RWPE1 (cell line): Measurements from ENCODE around the gene PSMG4.

ENCODE experiments used
- CTCF ChIA-PET: fragments of 350-600 bp; sonication (Branson Sonifier 250); formaldehyde crosslinking; extraction: SDS; loops from one replicate; lab custom pipeline; 2021; lab: Yijun Ruan, JAX
- POLR2A ChIA-PET: fragments of 400-600 bp; formaldehyde crosslinking; extraction: SDS; loops from one replicate; lab custom pipeline; 2020; ENCODE audit warnings: antibody characterized with exemption; ENCODE audit not compliant: low non-redundant PET; lab: Yijun Ruan, JAX
- DNase-seq: peaks from one replicate; pipeline ENCODE4 v3.0.0; 2012; ENCODE audit warnings: low spot score
- H3K27ac ChIP-seq: fragments of 450-650 bp; 2 replicates; pipeline ENCODE4 v1.5.1; 2017
- CTCF ChIP-seq: fragments of 450-650 bp; conservative IDR thresholded peaks from 2 replicates; pipeline ENCODE4 v1.5.1; 2017; ENCODE audit warnings: low read depth, mild to moderate bottlenecking

The PSMG4 gene

DNA sequence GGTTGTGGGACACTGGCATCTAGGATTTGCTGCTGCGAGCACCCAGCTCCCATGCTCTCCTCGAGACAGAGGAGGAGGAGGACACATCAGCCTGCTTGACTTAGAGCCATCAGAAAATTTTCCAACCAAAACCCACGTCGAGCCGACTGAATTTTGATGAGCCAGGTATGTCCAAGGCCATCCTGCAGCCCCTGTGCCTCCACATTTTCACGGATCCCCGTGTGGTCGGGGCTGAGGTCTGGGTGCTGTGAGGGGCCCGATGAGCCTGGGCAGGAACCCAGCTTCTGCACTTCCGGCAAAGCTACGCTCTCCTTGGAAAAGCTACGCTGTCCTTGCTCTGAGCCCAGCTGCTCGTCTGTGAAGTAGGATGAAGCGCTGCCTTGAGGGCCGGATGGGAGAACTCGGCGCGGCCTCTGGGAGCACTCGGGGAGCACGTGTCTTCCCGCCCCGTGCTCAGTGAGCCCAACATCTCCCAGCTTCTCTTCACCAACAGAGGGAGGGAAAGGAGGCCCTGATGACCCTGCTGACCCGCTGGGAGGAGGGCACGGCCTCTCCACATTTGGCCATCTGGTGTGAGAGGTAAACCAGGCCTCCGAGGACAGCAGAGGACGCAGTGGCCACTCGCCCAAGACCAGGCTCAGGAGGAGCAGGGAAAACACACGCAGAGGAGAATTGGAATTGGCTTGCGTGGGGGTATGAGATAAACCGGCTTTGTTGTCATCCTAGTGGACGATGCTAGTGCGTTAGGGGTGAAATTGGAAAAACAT is 33.9 kb downstream of the PSMG4 start:
- POLR2A ChIA-PET: no interaction called here
- no peak for TF ChIP-seq CTCF
- CTCF ChIA-PET: interaction anchor here (0.6 kb wide), 1 partner anchor 602 kb away, joined by 3 read pairs; no protein-coding TSS in a partner anchor

GRCh38 chr6:3293271-3294155 is 34.8 kb downstream of the PSMG4 start:
- ChIA-PET POLR2A (no interaction called here), CTCF (no interaction called here)
- DNase-seq: no peak
- no peak for TF ChIP-seq CTCF
- H3K27ac ChIP-seq: no peak overlapping the region

More for the DNA sequence above, 33.9 kb downstream of the PSMG4 start:
- DNase-seq: no peak
- H3K27ac ChIP-seq: peak overlapping the region; percentile 12; the same call in 1 of the 2 replicates

DNA sequence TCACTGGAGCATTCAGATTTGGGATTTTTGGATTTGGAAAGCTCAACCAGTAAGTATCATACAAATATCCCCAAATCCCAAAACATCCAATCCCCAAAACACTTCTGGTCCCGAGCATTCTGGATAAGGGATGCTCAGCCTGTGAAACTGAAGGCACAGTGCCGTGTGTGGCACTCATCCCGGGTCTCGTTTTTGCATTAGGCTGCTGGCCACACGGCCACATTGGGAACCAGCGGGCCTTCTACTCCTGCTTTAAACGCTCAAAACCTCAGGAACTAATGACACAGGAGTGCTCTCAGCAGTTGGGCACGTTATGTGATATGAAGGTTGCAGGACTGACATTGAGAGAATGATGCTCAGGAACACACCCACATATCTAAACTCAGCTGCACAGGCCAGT is 35.6 kb downstream of the PSMG4 start:
- POLR2A ChIA-PET: no interaction called here
- no peak for DNase-seq
- H3K27ac ChIP-seq: no peak overlapping the region
- CTCF ChIA-PET: interaction anchor here (0.5 kb wide), 1 partner anchor 77 kb away, joined by 3 read pairs; no protein-coding TSS in a partner anchor
- no peak for TF ChIP-seq CTCF

GRCh38 chr6:3294921-3295871 is 36.4 kb downstream of the PSMG4 start:
- no peak overlapping the region for H3K27ac ChIP-seq
- POLR2A ChIA-PET: no interaction called here
- TF ChIP-seq CTCF: no peak
- CTCF ChIA-PET: interaction anchor here (0.5 kb wide), 1 partner anchor 77 kb away, joined by 3 read pairs; no protein-coding TSS in a partner anchor
- DNase-seq: no peak

DNA sequence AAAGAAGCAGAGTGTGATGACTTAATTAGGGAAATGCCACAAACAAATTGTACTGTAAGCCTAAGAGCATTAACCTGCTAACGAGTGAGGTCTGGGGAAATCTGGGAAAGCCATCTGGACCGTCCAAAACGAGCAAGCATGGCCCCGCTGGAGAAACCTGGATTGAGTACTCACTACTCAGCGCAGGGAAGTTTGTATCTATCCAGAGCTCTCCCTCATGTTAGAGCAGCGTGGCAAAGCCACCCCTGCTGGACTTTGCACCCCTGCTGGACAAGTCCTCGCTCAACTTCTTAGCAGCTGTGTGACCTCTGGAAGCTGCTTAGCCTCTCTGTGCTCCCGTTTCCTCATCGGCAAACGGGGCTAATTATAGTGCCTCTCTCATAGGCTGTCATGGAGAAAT is 37.3 kb downstream of the PSMG4 start:
- TF ChIP-seq CTCF: no peak
- no peak for DNase-seq
- ChIA-PET CTCF (interaction anchor here (0.5 to 1.2 kb wide), 3 partner anchors 145 to 436 kb away, joined by 3 to 6 read pairs (median 3); no protein-coding TSS in a partner anchor), POLR2A (no interaction called here)
- no peak overlapping the region for H3K27ac ChIP-seq
